ENCODE data around the gene ZNF222.

The ZNF222 gene

GRCh38 chr19:44051650-44052402 lies 26.6 kb downstream of the ZNF222 start, which contains the start of gene ZNF223:
Gene ZNF223, plus strand, starts transcription at chr19:44052036. Its CDS starts 3,141 bp downstream, at chr19:44055177.
- DNase-seq (ENCODE audit: low read depth in 4 of 4, low spot score in 1 of 4): peak in 3 of 4 experiments; percentile 34 to 56 (median 54)

GRCh38 chr19:44055870-44056269 lies 30.7 kb downstream of the ZNF222 start:
- no peak for DNase-seq (ENCODE audit: low read depth in 4 of 4, low spot score in 1 of 4)

GRCh38 chr19:44059229-44059628 lies 34.0 kb downstream of the ZNF222 start:
- DNase-seq (ENCODE audit: low read depth in 4 of 4, low spot score in 1 of 4): no peak

GRCh38 chr19:44061038-44061437 lies 35.9 kb downstream of the ZNF222 start:
- no peak for DNase-seq (ENCODE audit: low read depth in 4 of 4, low spot score in 1 of 4)

- no peak for DNase-seq (ENCODE audit: low read depth in 4 of 4, low spot score in 1 of 4)
These were observed 41.1 kb downstream of the ZNF222 start for GRCh38 chr19:44066305-44066704.

- no peak for DNase-seq (ENCODE audit: low read depth in 4 of 4, low spot score in 1 of 4)
These were observed 44.2 kb downstream of the ZNF222 start for GRCh38 chr19:44069415-44069814.

- DNase-seq (ENCODE audit: low read depth in 4 of 4, low spot score in 1 of 4): peak; percentile 52 to 76 (median 68)
These were observed 46.8 kb downstream of the ZNF222 start, which contains the start of gene ZNF284 for GRCh38 chr19:44071824-44072542. Gene ZNF284, plus strand, starts transcription at chr19:44072159. Its CDS starts 4,231 bp downstream, at chr19:44076390.

- no peak for DNase-seq (ENCODE audit: low read depth in 4 of 4, low spot score in 1 of 4)
These were observed 47.6 kb downstream of the ZNF222 start for GRCh38 chr19:44072543-44073401.

GRCh38 chr19:44076325-44076724 lies 51.1 kb downstream of the ZNF222 start:
- DNase-seq (ENCODE audit: low read depth in 4 of 4, low spot score in 1 of 4): no peak
